LHCN-M2 (cell line): ENCODE measurements around the gene CALML6. TPM values are rescaled to one million over a fixed set of nuclear protein-coding genes. Genes with fewer than 3 reads are reported as not detected.

ENCODE experiments used
- DNase-seq: peaks from one replicate; pipeline ENCODE4 v3.0.0-alpha.2; 2012; ENCODE audit warnings: low read depth
- total RNA-seq: library from RNA; depleted of rRNA; stranded (reverse); fragments of >200 nt; gene quantifications from 2 replicates; pipeline ENCODE4 v1.2.3, GENCODE V29; 2014; rRNA removed

CALML6 gene
- total RNA-seq, 1 experiment from 2014 or later: 0.11 TPM

DNA sequence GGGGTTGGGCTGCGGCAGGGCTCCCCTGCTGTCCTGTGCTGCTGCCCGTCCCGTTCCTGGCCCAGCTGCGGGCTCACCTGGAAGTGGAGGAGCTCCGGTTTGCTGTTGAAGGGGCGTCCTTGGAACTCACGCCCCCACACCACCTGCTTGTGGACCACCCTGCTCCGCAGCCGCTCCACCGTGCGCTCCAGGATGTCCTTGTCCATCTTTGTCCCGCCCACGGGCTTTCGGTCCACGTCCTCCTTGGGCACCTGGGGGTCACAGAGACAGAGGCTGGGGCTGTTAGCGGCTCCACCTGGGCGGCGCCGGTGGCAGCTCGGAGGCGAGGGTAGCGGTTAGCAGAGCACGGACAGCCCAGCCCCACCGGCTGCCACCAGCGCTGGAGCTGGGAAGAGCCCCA, 49.8 kb downstream of the CALML6 start:
- DNase-seq: no peak

GRCh38 chr1:1965546-1965945, 50.5 kb downstream of the CALML6 start:
- no peak for DNase-seq

DNA sequence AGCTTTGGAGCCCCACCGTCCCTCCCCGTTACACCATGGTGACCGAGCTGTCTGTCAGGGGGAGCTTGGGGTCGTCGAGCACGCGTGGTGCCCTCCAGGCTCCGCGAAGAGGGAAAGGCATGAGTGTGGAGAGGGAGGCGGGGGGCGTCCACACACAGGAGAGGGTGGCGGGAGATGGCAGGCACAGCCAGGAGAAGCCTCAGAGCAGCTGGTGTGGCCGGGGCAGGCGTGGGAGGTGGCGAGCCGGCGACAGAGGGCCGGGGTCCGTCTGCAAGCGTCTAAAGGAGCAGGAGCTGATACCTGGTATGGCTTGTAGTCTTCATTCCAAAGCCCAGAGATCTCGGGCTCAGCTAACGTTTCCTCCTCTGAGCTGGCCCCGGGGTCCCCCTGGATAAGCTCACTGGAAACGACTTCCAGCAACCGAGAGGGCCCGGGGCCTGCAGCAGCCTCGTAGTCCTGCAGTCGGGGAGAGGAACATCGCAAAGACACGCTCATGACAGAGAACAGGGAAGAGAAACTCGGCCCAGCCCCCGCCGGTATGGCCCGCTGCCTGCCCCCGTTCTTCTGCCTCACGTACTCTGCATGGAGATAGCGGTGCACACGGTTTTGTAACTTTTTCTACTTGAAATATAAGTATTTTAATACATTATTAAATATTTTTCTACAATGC, 51.1 kb downstream of the CALML6 start:
- no peak for DNase-seq

Other genes starting within 250 kb of the CALML6 start
- 17.9 and 23.9 TPM in 2 replicates for gene SLC35E2B, start 222.5 kb upstream of the CALML6 start, total RNA-seq
- 9.1 and 12.8 TPM in 2 replicates for gene CDK11A, start 190.9 kb upstream of the CALML6 start, total RNA-seq
- gene NADK, start 136.8 kb upstream of the CALML6 start, total RNA-seq: 56.4 and 61.7 TPM in 2 replicates
- 81.9 and 99.8 TPM in 2 replicates for gene GNB1, start 24.2 kb upstream of the CALML6 start, total RNA-seq
- 0.52 and 0.64 TPM in 2 replicates for gene TMEM52, start 4.0 kb downstream of the CALML6 start, total RNA-seq
- not detected in 2 replicates for gene CFAP74, start 88.5 kb downstream of the CALML6 start, total RNA-seq
- gene GABRD, start 104.1 kb downstream of the CALML6 start, total RNA-seq: not detected in 2 replicates
- gene PRKCZ, start 135.2 kb downstream of the CALML6 start, total RNA-seq: 0.52 and 0.71 TPM in 2 replicates